Measurements from ENCODE around the gene PLXNB1. TPM values are rescaled to one million over a fixed set of nuclear protein-coding genes. Genes with fewer than 3 reads are reported as not detected.

The PLXNB1 gene
- total and polyA plus RNA-seq, 2 experiments from 2014 or later: 49.0 to 144 TPM

- Mint-ChIP-seq H3K27me3 (ENCODE audit: insufficient read depth, low read depth, poor library complexity) (peaks cover 7% of the 10 kb centered on the region), H3K27ac (no peak overlapping the region), H3K36me3 (ENCODE audit: low read depth) (peaks cover 65% of the 10 kb centered on the region), H3K4me1 (peaks cover 13% of the 10 kb centered on the region), H3K9me3 (no peaks in the 10 kb centered on the region), H3K4me3 (no peak overlapping the region)
- no peak overlapping the region for H3K4me2 ChIP-seq
- H3K4me1 ChIP-seq (ENCODE audit: insufficient read depth): no peaks in the 10 kb centered on the region
- no peak for TF ChIP-seq STAT1 (IDR thresholded peaks at IDR 0.05; ENCODE audit: unreplicated experiment)
- TF ChIP-seq POLR2AphosphoS5 (IDR thresholded peaks at IDR 0.05; ENCODE audit: low read depth): no peak
- TF ChIP-seq, protein P1, sequence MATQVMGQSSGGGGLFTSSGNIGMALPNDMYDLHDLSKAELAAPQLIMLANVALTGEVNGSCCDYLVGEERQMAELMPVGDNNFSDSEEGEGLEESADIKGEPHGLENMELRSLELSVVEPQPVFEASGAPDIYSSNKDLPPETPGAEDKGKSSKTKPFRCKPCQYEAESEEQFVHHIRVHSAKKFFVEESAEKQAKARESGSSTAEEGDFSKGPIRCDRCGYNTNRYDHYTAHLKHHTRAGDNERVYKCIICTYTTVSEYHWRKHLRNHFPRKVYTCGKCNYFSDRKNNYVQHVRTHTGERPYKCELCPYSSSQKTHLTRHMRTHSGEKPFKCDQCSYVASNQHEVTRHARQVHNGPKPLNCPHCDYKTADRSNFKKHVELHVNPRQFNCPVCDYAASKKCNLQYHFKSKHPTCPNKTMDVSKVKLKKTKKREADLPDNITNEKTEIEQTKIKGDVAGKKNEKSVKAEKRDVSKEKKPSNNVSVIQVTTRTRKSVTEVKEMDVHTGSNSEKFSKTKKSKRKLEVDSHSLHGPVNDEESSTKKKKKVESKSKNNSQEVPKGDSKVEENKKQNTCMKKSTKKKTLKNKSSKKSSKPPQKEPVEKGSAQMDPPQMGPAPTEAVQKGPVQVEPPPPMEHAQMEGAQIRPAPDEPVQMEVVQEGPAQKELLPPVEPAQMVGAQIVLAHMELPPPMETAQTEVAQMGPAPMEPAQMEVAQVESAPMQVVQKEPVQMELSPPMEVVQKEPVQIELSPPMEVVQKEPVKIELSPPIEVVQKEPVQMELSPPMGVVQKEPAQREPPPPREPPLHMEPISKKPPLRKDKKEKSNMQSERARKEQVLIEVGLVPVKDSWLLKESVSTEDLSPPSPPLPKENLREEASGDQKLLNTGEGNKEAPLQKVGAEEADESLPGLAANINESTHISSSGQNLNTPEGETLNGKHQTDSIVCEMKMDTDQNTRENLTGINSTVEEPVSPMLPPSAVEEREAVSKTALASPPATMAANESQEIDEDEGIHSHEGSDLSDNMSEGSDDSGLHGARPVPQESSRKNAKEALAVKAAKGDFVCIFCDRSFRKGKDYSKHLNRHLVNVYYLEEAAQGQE (IDR thresholded peaks at IDR 0.05; ENCODE audit: unreplicated experiment): no peak
- no peak for TF ChIP-seq ZNF114 (CRISPR knock-in tag; IDR thresholded peaks at IDR 0.05)
- TF ChIP-seq ETS1 (IDR thresholded peaks at IDR 0.05): no peak
- no peak for TF ChIP-seq JUNB (IDR thresholded peaks at IDR 0.05; ENCODE audit: unreplicated experiment)
- no peak for TF ChIP-seq NANOG (IDR thresholded peaks at IDR 0.05; ENCODE audit: borderline replicate concordance)
- no peak for TF ChIP-seq ZNF462 (CRISPR knock-in tag; IDR thresholded peaks at IDR 0.05)
- no peak for TF ChIP-seq ZNF331 (CRISPR knock-in tag; IDR thresholded peaks at IDR 0.05; ENCODE audit: low read depth)
- no peak for TF ChIP-seq EZH2phosphoT487 (IDR thresholded peaks at IDR 0.05; ENCODE audit: unreplicated experiment)
- TF ChIP-seq CTCF (conservative IDR thresholded peaks at IDR 0.05; ENCODE audit: low read depth in 2 of 2): no peak
- TF ChIP-seq EZH2 (IDR thresholded peaks at IDR 0.05; ENCODE audit: low read depth, unreplicated experiment): no peak
- peaks cover 24% of the 10 kb centered on the region for H4K20me1 ChIP-seq (replicated peaks; ENCODE audit: insufficient read depth)
- H3F3A ChIP-seq (replicated peaks; ENCODE audit: low read depth): no peaks in the 10 kb centered on the region; the same call in 1 of the 2 replicates
- no peak overlapping the region for H3K27ac ChIP-seq (ENCODE audit: low read depth)
- no peak overlapping the region for H2AFZ ChIP-seq
- H3K9me2 ChIP-seq (ENCODE audit: insufficient read depth): no peaks in the 10 kb centered on the region
- H3K4me3 ChIP-seq: no peak overlapping the region
- no peak for ATAC-seq
- peaks cover 33% of the 10 kb centered on the region for H3K79me2 ChIP-seq (replicated peaks; ENCODE audit: insufficient read depth)
- H3K27me3 ChIP-seq (ENCODE audit: insufficient read depth): no peaks in the 10 kb centered on the region
- peaks cover 8% of the 10 kb centered on the region; the same call in 1 of the 2 replicates for H3K36me3 ChIP-seq (ENCODE audit: insufficient read depth)
- DNase-seq (ENCODE audit: low spot score): no peak
These were observed 9.3 kb downstream of the PLXNB1 start for GRCh38 chr3:48420561-48420960.

Data from GM23338 (cell line).